ENCODE results near the gene PACRG.

Gene PACRG

DNA sequence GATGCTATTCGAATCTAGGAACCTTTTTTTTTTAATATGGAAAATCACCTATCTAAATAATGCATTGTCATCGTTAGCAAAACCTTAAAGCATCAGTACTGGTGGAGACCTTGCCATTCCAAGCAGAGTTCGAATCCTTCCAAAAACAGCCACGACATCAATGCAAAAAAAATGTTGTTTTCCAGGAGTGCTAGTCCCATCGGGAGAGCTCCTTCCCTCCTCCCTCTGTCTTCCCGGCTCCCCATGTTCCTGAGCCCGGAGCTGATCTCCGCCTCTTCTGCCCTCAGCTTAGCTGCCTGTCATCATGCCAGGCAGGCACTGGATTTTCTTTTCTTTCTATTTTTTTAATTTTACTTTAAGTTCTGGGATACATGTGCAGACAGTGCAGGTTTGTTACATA, 533.1 kb downstream of the PACRG start:
- H3K9ac ChIP-seq (ENCODE audit: low read length): no peak overlapping the region
- no peak overlapping the region for H3K27ac ChIP-seq (ENCODE audit: low read depth, low read length)
- no peaks in the 10 kb centered on the region for H3K79me2 ChIP-seq (ENCODE audit: insufficient read depth, low read length)
- no peak for TF ChIP-seq EZH2phosphoT487 (conservative IDR thresholded peaks at IDR 0.05; ENCODE audit: low read length)
- TF ChIP-seq, protein P1, sequence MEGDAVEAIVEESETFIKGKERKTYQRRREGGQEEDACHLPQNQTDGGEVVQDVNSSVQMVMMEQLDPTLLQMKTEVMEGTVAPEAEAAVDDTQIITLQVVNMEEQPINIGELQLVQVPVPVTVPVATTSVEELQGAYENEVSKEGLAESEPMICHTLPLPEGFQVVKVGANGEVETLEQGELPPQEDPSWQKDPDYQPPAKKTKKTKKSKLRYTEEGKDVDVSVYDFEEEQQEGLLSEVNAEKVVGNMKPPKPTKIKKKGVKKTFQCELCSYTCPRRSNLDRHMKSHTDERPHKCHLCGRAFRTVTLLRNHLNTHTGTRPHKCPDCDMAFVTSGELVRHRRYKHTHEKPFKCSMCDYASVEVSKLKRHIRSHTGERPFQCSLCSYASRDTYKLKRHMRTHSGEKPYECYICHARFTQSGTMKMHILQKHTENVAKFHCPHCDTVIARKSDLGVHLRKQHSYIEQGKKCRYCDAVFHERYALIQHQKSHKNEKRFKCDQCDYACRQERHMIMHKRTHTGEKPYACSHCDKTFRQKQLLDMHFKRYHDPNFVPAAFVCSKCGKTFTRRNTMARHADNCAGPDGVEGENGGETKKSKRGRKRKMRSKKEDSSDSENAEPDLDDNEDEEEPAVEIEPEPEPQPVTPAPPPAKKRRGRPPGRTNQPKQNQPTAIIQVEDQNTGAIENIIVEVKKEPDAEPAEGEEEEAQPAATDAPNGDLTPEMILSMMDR (IDR thresholded peaks at IDR 0.05; ENCODE audit: insufficient read depth, low read length, poor library complexity, severe bottlenecking): no peak
- no peaks in the 10 kb centered on the region for H3K9me2 ChIP-seq (replicated peaks; ENCODE audit: insufficient read depth, low read length)
- no peak overlapping the region for H2AFZ ChIP-seq (ENCODE audit: low read depth, low read length, severe bottlenecking)
- H3F3A ChIP-seq (ENCODE audit: insufficient read depth): no peaks in the 10 kb centered on the region
- H4K20me1 ChIP-seq (ENCODE audit: low read depth, low read length): no peaks in the 10 kb centered on the region
- no peaks in the 10 kb centered on the region for H3K36me3 ChIP-seq (ENCODE audit: low read length)
- H3K4me2 ChIP-seq (ENCODE audit: low read depth, low read length, poor library complexity, severe bottlenecking): no peak overlapping the region
- no peak overlapping the region for H3K4me3 ChIP-seq (ENCODE audit: insufficient read depth, low read length, poor library complexity, severe bottlenecking)
- no peaks in the 10 kb centered on the region for H3K9me3 ChIP-seq (ENCODE audit: insufficient read depth, low read length)
- no peaks in the 10 kb centered on the region for H3K27me3 ChIP-seq (ENCODE audit: low read length)

GRCh38 chr6:163261361-163261760, 533.6 kb downstream of the PACRG start:
- no peaks in the 10 kb centered on the region for H3K79me2 ChIP-seq (ENCODE audit: insufficient read depth, low read length)
- no peak overlapping the region for H3K4me2 ChIP-seq (ENCODE audit: low read depth, low read length, poor library complexity, severe bottlenecking)
- H3K27me3 ChIP-seq (ENCODE audit: low read length): no peaks in the 10 kb centered on the region
- no peak overlapping the region for H2AFZ ChIP-seq (ENCODE audit: low read depth, low read length, severe bottlenecking)
- no peak overlapping the region for H3K4me3 ChIP-seq (ENCODE audit: insufficient read depth, low read length, poor library complexity, severe bottlenecking)
- H3K36me3 ChIP-seq (ENCODE audit: low read length): no peaks in the 10 kb centered on the region
- H3F3A ChIP-seq (ENCODE audit: insufficient read depth): no peaks in the 10 kb centered on the region
- TF ChIP-seq, protein P1 (IDR thresholded peaks at IDR 0.05; ENCODE audit: insufficient read depth, low read length, poor library complexity, severe bottlenecking): no peak
- TF ChIP-seq EZH2phosphoT487 (conservative IDR thresholded peaks at IDR 0.05; ENCODE audit: low read length): no peak
- no peaks in the 10 kb centered on the region for H3K9me2 ChIP-seq (replicated peaks; ENCODE audit: insufficient read depth, low read length)
- no peaks in the 10 kb centered on the region for H3K9me3 ChIP-seq (ENCODE audit: insufficient read depth, low read length)
- H4K20me1 ChIP-seq (ENCODE audit: low read depth, low read length): no peaks in the 10 kb centered on the region
- H3K27ac ChIP-seq (ENCODE audit: low read depth, low read length): no peak overlapping the region
- no peak overlapping the region for H3K9ac ChIP-seq (ENCODE audit: low read length)

- TF ChIP-seq, protein P1 (IDR thresholded peaks at IDR 0.05; ENCODE audit: insufficient read depth, low read length, poor library complexity, severe bottlenecking): no peak
- TF ChIP-seq EZH2phosphoT487 (conservative IDR thresholded peaks at IDR 0.05; ENCODE audit: low read length): no peak
- Histone ChIP-seq H3K9me2 (replicated peaks; ENCODE audit: insufficient read depth, low read length) (no peaks in the 10 kb centered on the region), H2AFZ (ENCODE audit: low read depth, low read length, severe bottlenecking) (no peak overlapping the region), H4K20me1 (ENCODE audit: low read depth, low read length) (no peaks in the 10 kb centered on the region), H3K27ac (ENCODE audit: low read depth, low read length) (no peak overlapping the region), H3K36me3 (ENCODE audit: low read length) (no peaks in the 10 kb centered on the region), H3K79me2 (ENCODE audit: insufficient read depth, low read length) (no peaks in the 10 kb centered on the region), H3K4me3 (ENCODE audit: insufficient read depth, low read length, poor library complexity, severe bottlenecking) (no peak overlapping the region), H3K4me2 (ENCODE audit: low read depth, low read length, poor library complexity, severe bottlenecking) (no peak overlapping the region), H3K9me3 (ENCODE audit: insufficient read depth, low read length) (no peaks in the 10 kb centered on the region), H3F3A (ENCODE audit: insufficient read depth) (no peaks in the 10 kb centered on the region), H3K27me3 (ENCODE audit: low read length) (no peaks in the 10 kb centered on the region), H3K9ac (ENCODE audit: low read length) (no peak overlapping the region)
These were observed 534.3 kb downstream of the PACRG start for GRCh38 chr6:163262080-163262479.
